Stimulated activated naive B cell treated with anti-CD40 and anti-IgM and Interleukin-4, amounts not matched to agents 10 μg/mL and 1 μg/mL and 100 μg/mL, for 72 hours (primary cell): ENCODE results near the gene CHST11.

Experiments used
- ATAC-seq, 2 donors: fragments of 150-1000 bp; cut with Tn5 transposase; replicated peaks; 2 replicates each; pipeline ENCODE4 v1.10.0; 2021; ENCODE audit warnings: moderate library complexity in 1 of 2
- DNase-seq: peaks from one replicate; pipeline ENCODE4 v3.0.0; 2021
- H3K27ac Mint-ChIP-seq: one replicate; pipeline ENCODE4 v1.8.0; 2022; ENCODE audit warnings: mild to moderate bottlenecking, mixed read lengths
- H3K27me3 Mint-ChIP-seq, 2 donors: one replicate each; pipeline ENCODE4 v1.8.0; 2022; ENCODE audit warnings: mixed read lengths in 2 of 2
- H3K36me3 Mint-ChIP-seq, 2 donors: one replicate each; pipeline ENCODE4 v1.8.0; 2022; ENCODE audit warnings: mixed read lengths in 2 of 2, mild to moderate bottlenecking in 1 of 2
- H3K4me1 Mint-ChIP-seq, 2 donors: one replicate each; pipeline ENCODE4 v1.8.0; 2022; ENCODE audit warnings: mixed read lengths in 2 of 2, mild to moderate bottlenecking in 1 of 2
- H3K4me3 Mint-ChIP-seq, 2 donors: one replicate each; pipeline ENCODE4 v1.8.0; 2022; ENCODE audit warnings: mild to moderate bottlenecking in 2 of 2, mixed read lengths in 2 of 2, moderate library complexity in 1 of 2
- H3K9me3 Mint-ChIP-seq, 2 donors: one replicate each; pipeline ENCODE4 v1.8.0; 2022; ENCODE audit warnings: mixed read lengths in 2 of 2, mild to moderate bottlenecking in 1 of 2

The CHST11 gene

GRCh38 chr12:104634044-104634443, 177.3 kb downstream of the CHST11 start:
- no peak overlapping the region for H3K4me3 Mint-ChIP-seq
- ATAC-seq (no peak), DNase-seq (no peak)
- H3K27ac Mint-ChIP-seq, result peak overlapping the region; percentile 87
- H3K36me3 Mint-ChIP-seq, result peaks cover 40 to 63% of the 10 kb centered on the region in 2 donors
- peaks cover 3 to 4% of the 10 kb centered on the region in 2 donors for H3K9me3 Mint-ChIP-seq
- no peaks in the 10 kb centered on the region for H3K27me3 Mint-ChIP-seq
- peaks cover 48 to 73% of the 10 kb centered on the region in 2 donors for H3K4me1 Mint-ChIP-seq

- Mint-ChIP-seq H3K27me3 (no peaks in the 10 kb centered on the region), H3K4me1 (peaks cover 54 to 81% of the 10 kb centered on the region in 2 donors), H3K4me3 (no peak overlapping the region), H3K36me3 (peaks cover 46 to 71% of the 10 kb centered on the region in 2 donors), H3K9me3 (peaks cover 8 to 10% of the 10 kb centered on the region in 2 donors), H3K27ac (peak overlapping the region; percentile 77)
- DNase-seq (no peak), ATAC-seq (no peak)
Observed at GRCh38 chr12:104634852-104635251, 178.1 kb downstream of the CHST11 start.

- peak overlapping the region; percentile 51 for H3K27ac Mint-ChIP-seq
- H3K4me3 Mint-ChIP-seq, result no peak overlapping the region
- no peak for DNase-seq
- H3K9me3 Mint-ChIP-seq, result peaks cover 12 to 16% of the 10 kb centered on the region in 2 donors
- no peaks in the 10 kb centered on the region for H3K27me3 Mint-ChIP-seq
- H3K4me1 Mint-ChIP-seq, result peaks cover 61 to 89% of the 10 kb centered on the region in 2 donors
- peaks cover 48 to 72% of the 10 kb centered on the region in 2 donors for H3K36me3 Mint-ChIP-seq
- ATAC-seq, result no peak
Observed at GRCh38 chr12:104635607-104636343, 179.0 kb downstream of the CHST11 start.

- peak overlapping the region; percentile 51 for H3K27ac Mint-ChIP-seq
- ATAC-seq (no peak), DNase-seq (no peak)
- H3K27me3 Mint-ChIP-seq, result no peaks in the 10 kb centered on the region
- H3K36me3 Mint-ChIP-seq, result peaks cover 54 to 76% of the 10 kb centered on the region in 2 donors
- peaks cover 63 to 89% of the 10 kb centered on the region in 2 donors for H3K4me1 Mint-ChIP-seq
- peaks cover 14 to 20% of the 10 kb centered on the region in 2 donors for H3K9me3 Mint-ChIP-seq
- H3K4me3 Mint-ChIP-seq, result no peak overlapping the region
Observed at GRCh38 chr12:104636496-104636895, 179.7 kb downstream of the CHST11 start.

- Mint-ChIP-seq H3K4me3 (peak overlapping the region in 1 of 2 donors; percentile 47), H3K27ac (peak overlapping the region; percentile 98), H3K36me3 (peaks cover 52 to 75% of the 10 kb centered on the region in 2 donors), H3K9me3 (peaks cover 14 to 20% of the 10 kb centered on the region in 2 donors), H3K27me3 (no peaks in the 10 kb centered on the region), H3K4me1 (peaks cover 62 to 88% of the 10 kb centered on the region in 2 donors)
- ATAC-seq (no peak), DNase-seq (no peak)
Observed at GRCh38 chr12:104637604-104638003, 180.9 kb downstream of the CHST11 start.

- H3K4me1 Mint-ChIP-seq, result peaks cover 61 to 90% of the 10 kb centered on the region in 2 donors
Observed at GRCh38 chr12:104638218-104638850, 181.6 kb downstream of the CHST11 start.

GRCh38 chr12:104638851-104639240, 182.1 kb downstream of the CHST11 start:
- peak overlapping the region; percentile 36 to 47 for H3K4me3 Mint-ChIP-seq
- H3K36me3 Mint-ChIP-seq, result peaks cover 46 to 67% of the 10 kb centered on the region in 2 donors
- H3K27ac Mint-ChIP-seq, result peak overlapping the region; percentile 98
- ATAC-seq, result no peak
- peaks cover 12 to 18% of the 10 kb centered on the region in 2 donors for H3K9me3 Mint-ChIP-seq
- H3K27me3 Mint-ChIP-seq, result no peaks in the 10 kb centered on the region
- peak; percentile 27 for DNase-seq
- H3K4me1 Mint-ChIP-seq, result peaks cover 63 to 91% of the 10 kb centered on the region in 2 donors

More at GRCh38 chr12:104638218-104638850, 181.6 kb downstream of the CHST11 start:
- H3K36me3 Mint-ChIP-seq, result peaks cover 49 to 70% of the 10 kb centered on the region in 2 donors
- no peaks in the 10 kb centered on the region for H3K27me3 Mint-ChIP-seq
- ATAC-seq (no peak), DNase-seq (no peak)
- peak overlapping the region; percentile 98 for H3K27ac Mint-ChIP-seq
- H3K9me3 Mint-ChIP-seq, result peaks cover 14 to 20% of the 10 kb centered on the region in 2 donors
- H3K4me3 Mint-ChIP-seq, result peak overlapping the region; percentile 36 to 47

GRCh38 chr12:104640956-104641355, 184.2 kb downstream of the CHST11 start:
- DNase-seq (peak; percentile 32), ATAC-seq (no peak)
- no peaks in the 10 kb centered on the region for H3K27me3 Mint-ChIP-seq
- H3K4me3 Mint-ChIP-seq, result peak overlapping the region in 1 of 2 donors; percentile 27
- H3K9me3 Mint-ChIP-seq, result peaks cover 11 to 16% of the 10 kb centered on the region in 2 donors
- peaks cover 64 to 95% of the 10 kb centered on the region in 2 donors for H3K4me1 Mint-ChIP-seq
- H3K27ac Mint-ChIP-seq, result peak overlapping the region; percentile 98
- peaks cover 40 to 60% of the 10 kb centered on the region in 2 donors for H3K36me3 Mint-ChIP-seq

- DNase-seq (peak; percentile 78), ATAC-seq (peak; percentile 92 to 93)
- H3K27me3 Mint-ChIP-seq, result no peaks in the 10 kb centered on the region
- peak overlapping the region; percentile 50 to 64 for H3K4me3 Mint-ChIP-seq
- peaks cover 13 to 16% of the 10 kb centered on the region in 2 donors for H3K9me3 Mint-ChIP-seq
- peaks cover 40 to 63% of the 10 kb centered on the region in 2 donors for H3K36me3 Mint-ChIP-seq
- peaks cover 66 to 96% of the 10 kb centered on the region in 2 donors for H3K4me1 Mint-ChIP-seq
- H3K27ac Mint-ChIP-seq, result peak overlapping the region; percentile 98
Observed at GRCh38 chr12:104641862-104642261, 185.1 kb downstream of the CHST11 start.

- Mint-ChIP-seq H3K9me3 (peaks cover 15 to 16% of the 10 kb centered on the region in 2 donors), H3K36me3 (peaks cover 45 to 62% of the 10 kb centered on the region in 2 donors), H3K27ac (peak overlapping the region; percentile 98), H3K4me3 (peak overlapping the region; percentile 33 to 66), H3K4me1 (peaks cover 61 to 92% of the 10 kb centered on the region in 2 donors), H3K27me3 (no peaks in the 10 kb centered on the region)
- DNase-seq (peak; percentile 65), ATAC-seq (peak; percentile 72 to 74)
Observed at GRCh38 chr12:104643093-104643818, 186.5 kb downstream of the CHST11 start.

- Mint-ChIP-seq H3K4me3 (peak overlapping the region; percentile 66 to 74), H3K36me3 (peaks cover 43 to 65% of the 10 kb centered on the region in 2 donors), H3K9me3 (peaks cover 15 to 16% of the 10 kb centered on the region in 2 donors), H3K27me3 (no peaks in the 10 kb centered on the region), H3K4me1 (peaks cover 59 to 92% of the 10 kb centered on the region in 2 donors), H3K27ac (peak overlapping the region; percentile 98)
- ATAC-seq, result peak; percentile 28
- no peak for DNase-seq
Observed at GRCh38 chr12:104643819-104644669, 187.3 kb downstream of the CHST11 start.

- DNase-seq (no peak), ATAC-seq (no peak)
- no peaks in the 10 kb centered on the region for H3K27me3 Mint-ChIP-seq
- H3K4me1 Mint-ChIP-seq, result peaks cover 49 to 86% of the 10 kb centered on the region in 2 donors
- H3K9me3 Mint-ChIP-seq, result peaks cover 0 to 5% of the 10 kb centered on the region in 2 donors
- no peak overlapping the region for H3K4me3 Mint-ChIP-seq
- H3K27ac Mint-ChIP-seq, result peak overlapping the region; percentile 65
- peaks cover 39 to 68% of the 10 kb centered on the region in 2 donors for H3K36me3 Mint-ChIP-seq
Observed at GRCh38 chr12:104648756-104649155, 192.0 kb downstream of the CHST11 start.

GRCh38 chr12:104649217-104649824, 192.6 kb downstream of the CHST11 start:
- peaks cover 0 to 5% of the 10 kb centered on the region in 2 donors for H3K9me3 Mint-ChIP-seq
- DNase-seq, result no peak
- no peak overlapping the region for H3K4me3 Mint-ChIP-seq
- H3K27me3 Mint-ChIP-seq, result no peaks in the 10 kb centered on the region
- no peak overlapping the region for H3K27ac Mint-ChIP-seq
- peaks cover 49 to 86% of the 10 kb centered on the region in 2 donors for H3K4me1 Mint-ChIP-seq
- H3K36me3 Mint-ChIP-seq, result peaks cover 42 to 69% of the 10 kb centered on the region in 2 donors
- no peak for ATAC-seq
